Neural progenitor cell (in vitro differentiated cells): ENCODE measurements around the gene RAB11FIP5.

Experiments
- CTCF ChIP-seq: fragments of 200-600 bp; sonication (generic); IDR thresholded peaks from 2 replicates; pipeline ENCODE4 v1.5.1; 2017; ENCODE audit warnings: antibody characterized with exemption, mild to moderate bottlenecking
- EZH2phosphoT487 ChIP-seq: fragments of 200-600 bp; sonication (generic); IDR thresholded peaks from 2 replicates; pipeline ENCODE4 v1.6.1; 2017; ENCODE audit warnings: antibody characterized with exemption

GRCh38 chr2:73037947-73038585, 74.7 kb downstream of the RAB11FIP5 start:
- TF ChIP-seq CTCF = no peak
- TF ChIP-seq EZH2phosphoT487 = no peak
